Esophagus muscularis mucosa (tissue), 4 donors: ENCODE measurements around the gene SPRED2.

Source experiments
- CTCF ChIP-seq, 3 experiments: fragments of 200-600 bp in 2 of 3; fragments of 450-650 bp in 1 of 3; sonication (generic) in 2 of 3; IDR thresholded peaks; one replicate each; pipeline ENCODE4 v1.5.1; 2017 to 2019; ENCODE audit warnings: antibody characterized with exemption in 3 of 3, mild to moderate bottlenecking in 2 of 3, moderate library complexity in 1 of 3
- EP300 ChIP-seq: sonication (generic); formaldehyde crosslinking; IDR thresholded peaks from one replicate; pipeline ENCODE4 v1.6.1; 2017; ENCODE audit warnings: antibody characterized with exemption
- POLR2A ChIP-seq: fragments of 450-650 bp; IDR thresholded peaks from one replicate; pipeline ENCODE4 v1.6.1; 2017; ENCODE audit warnings: antibody characterized with exemption, moderate library complexity, mild to moderate bottlenecking, low read depth

- TF ChIP-seq POLR2A (no peak), CTCF (IDR thresholded peaks at IDR 0.05) (no peak), EP300 (no peak)
Measured at GRCh38 chr2:65377556-65378192, 54.7 kb downstream of the SPRED2 start.
